ENCODE results near the gene NRBF2.

The NRBF2 gene

DNA sequence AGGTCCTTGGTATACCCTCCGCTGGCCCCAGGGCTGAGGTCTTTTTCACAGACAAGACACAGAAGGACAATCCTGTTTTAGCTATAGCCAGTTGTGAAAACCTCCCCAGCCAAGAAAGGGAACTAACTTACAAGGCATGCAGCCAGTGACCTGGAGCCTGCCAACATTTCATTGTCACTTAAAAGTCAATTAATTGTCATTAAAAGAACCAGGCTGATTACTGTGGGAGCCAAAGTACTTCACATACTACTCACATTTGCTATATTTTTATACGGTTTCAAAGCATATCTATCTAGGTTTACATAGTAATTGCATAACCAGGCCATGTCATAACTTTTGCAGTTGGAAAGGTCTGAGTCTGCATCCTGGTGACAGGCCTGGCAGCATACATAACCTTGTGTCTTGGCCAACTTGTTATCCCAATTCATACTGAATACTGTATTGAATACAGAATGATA lies 31.1 kb downstream of the NRBF2 start:
- DNase-seq (ENCODE audit: low spot score): no peak

DNA sequence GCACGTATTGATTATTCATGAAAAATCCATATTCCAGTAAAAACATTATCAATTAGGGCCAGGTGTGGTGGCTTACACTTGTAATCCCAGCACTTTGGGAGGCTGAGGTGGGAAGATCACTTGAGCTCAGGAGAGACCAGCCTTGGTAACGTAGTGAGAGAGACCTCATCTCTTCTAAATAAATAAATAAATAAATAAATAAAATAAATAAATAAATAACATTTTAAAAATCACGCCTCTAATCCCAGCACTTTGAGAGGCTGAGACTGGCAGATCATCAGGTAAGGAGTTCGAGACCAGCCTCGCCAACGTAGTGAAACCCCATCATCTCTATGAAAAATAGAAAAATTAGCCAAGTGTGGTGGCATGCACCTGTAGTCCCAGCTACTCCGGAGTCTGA lies 32.1 kb downstream of the NRBF2 start:
- no peak for DNase-seq (ENCODE audit: low spot score)

DNA sequence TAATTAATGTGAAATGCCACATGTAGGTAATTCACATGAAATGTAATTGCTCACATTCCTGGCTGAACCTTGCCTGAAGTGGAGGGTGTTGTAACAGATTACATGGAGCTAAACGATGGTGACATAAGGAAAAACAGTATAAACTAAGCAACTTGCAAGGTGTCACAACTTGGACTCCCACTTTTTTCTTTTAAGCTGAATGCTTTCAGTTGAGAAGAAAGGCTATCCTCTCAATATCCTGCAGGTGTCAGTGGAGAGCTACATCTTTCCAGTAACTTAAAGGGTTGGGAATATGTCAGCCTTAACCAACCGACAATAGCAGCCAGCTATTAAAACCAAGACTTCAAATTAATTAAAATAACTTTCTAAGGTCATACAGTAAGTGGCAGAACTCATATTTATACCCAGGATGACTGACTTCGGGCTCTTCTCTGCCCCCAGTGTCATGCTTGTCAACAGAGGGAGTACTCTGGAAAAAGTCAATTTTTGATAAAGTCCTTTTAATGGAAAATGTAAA lies 33.7 kb downstream of the NRBF2 start:
- peak; percentile 93 for DNase-seq (ENCODE audit: low spot score)

DNA sequence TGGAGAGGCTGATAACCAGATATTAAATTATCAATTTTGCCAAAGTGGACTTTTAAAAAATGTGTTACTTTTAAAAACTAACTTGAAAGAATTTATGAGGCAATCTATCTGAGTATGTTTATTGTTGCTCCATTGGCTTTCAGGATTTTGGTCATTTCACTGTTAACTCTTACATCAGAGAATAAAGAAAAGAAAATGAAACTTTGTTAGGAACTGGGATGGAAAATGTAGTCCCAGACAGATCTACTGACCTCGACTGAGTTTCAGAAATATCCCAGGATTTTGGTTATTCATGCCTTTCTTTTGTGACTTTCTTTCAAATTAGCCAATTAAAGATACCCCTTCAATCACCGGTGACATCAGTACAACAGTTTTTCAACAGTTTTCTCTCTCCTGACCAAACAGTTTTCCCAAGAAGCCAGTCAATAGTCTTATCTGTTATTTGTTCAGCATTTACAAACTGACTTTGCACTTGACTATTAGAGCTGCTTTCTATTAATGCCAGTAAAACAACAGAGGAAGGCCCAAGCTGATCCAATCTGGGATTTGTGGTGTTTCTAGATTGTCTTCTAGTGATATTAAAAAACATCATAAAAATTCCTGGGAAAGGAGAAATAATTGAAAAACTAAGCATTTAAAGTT lies 35.8 kb downstream of the NRBF2 start:
- no peak for DNase-seq (ENCODE audit: low spot score)

DNA sequence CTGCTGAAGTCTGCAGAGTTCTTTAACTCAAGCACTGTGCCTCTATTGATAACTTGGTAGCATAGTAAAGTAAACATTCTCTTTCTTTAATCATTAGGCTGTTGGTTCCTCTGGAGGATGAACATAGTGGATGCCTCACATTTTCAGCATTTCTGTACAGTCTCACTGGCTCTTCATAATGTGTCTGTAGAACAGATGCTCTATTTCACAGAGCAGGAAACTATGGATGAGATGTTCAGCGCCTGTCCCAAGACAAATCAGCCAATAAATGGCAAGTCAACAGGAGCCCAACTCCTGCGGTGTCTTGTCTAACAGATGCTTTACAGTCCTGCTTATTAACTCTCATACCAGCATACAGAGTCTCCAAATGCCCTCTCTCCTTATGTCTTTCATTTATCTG lies 36.5 kb downstream of the NRBF2 start:
- no peak for DNase-seq (ENCODE audit: low spot score)

DNA sequence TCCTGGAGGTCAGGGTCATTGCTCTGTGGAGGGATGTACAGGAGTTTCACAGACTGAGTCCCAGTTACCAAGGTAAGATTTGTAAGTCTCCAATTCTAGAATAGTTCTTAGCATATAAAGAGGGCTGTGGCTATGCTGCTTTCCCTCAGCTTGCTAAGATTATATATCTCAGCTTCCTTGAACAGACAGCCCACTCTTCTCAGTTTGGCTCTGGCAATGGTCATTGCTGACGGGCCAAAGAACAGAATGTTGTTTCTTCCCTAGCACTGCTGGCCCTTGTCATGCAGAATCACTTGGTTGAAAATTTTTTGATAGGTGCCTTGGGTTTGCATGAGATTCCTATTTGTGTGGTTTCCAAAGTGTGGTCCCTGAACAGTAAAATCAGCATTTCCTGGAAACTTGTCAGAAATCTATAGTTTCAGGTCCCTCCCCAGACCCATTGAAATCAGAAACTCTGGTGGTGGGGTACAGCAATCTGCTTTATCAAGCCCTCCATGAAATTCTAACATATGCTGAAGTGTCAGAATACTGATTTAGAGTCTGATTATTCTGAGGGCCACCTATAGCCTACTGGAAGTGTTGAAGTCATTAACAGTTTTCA lies 38.2 kb downstream of the NRBF2 start:
- DNase-seq (ENCODE audit: low spot score): no peak

DNA sequence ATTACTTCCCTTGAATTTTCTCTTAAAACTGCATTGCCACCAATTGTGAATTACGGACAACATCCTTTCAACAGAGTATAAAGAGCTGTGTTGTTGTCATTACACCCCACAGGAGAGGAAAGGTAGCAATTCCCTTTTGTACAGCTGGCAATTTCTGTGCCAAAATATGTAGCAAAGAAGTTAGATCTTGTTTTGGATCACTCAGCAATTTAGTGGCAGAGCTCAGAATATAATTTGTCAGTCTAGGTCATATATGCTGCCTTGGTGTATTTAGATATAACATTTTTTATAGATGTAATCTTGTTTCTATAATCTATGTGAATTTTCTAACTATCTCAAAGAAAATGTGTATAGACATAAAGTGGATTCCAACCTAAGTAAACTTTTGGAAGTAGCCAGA lies 38.8 kb downstream of the NRBF2 start:
- no peak for DNase-seq (ENCODE audit: low spot score)

DNA sequence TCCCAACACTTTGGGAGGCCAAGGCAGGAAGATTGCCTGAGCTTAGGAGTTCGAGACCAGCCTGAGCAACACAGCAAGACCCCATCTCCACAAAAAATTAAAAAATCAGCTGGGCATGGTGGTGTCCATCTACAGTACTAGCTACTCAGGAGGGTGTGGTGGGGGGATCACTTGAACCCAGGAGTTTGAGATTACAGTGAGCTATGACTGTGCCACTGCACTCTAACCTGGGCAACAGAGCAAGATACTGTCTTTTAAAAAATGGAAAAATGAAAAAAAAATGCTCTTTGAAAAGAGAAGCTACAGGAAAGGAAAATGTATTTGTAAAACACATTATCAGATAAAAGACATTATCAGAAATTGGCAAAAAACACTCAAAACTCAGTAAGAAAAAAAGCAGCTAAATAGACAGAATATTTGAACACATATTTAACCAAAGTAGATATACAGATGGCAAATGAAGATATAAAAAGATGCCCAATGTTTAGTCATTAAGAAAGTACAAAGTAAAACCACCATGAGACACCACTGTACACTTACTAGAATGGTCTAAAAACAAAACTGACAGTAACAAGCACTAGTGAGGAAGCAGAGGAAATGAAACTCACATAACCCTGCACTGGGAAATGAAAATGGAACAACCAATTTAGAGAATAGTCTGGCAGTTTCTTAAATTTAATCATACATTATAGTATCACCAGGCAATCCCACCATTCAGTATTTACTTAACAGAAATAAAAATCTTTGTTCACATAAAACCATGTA lies 40.5 kb downstream of the NRBF2 start:
- peak; percentile 68 for DNase-seq (ENCODE audit: low spot score)

DNA sequence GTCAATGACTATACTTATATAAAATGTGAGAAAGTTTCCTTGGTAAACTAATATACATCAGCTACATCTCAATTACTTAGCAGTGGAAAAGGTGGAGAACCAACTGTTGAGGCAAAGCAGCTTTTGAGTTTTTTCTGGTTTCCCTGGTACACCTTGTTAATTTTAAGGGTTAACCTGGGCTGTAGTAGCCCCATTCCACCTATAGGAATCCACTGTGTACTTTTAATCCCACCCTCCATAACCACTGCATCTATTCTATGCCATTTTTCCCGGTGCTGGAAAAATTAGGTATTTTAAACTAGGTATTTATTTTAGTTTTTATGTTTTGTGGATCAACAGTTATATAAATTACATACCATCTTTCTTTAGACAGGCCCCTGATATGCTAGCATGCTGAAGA lies 42.4 kb downstream of the NRBF2 start:
- DNase-seq (ENCODE audit: low spot score): no peak

DNA sequence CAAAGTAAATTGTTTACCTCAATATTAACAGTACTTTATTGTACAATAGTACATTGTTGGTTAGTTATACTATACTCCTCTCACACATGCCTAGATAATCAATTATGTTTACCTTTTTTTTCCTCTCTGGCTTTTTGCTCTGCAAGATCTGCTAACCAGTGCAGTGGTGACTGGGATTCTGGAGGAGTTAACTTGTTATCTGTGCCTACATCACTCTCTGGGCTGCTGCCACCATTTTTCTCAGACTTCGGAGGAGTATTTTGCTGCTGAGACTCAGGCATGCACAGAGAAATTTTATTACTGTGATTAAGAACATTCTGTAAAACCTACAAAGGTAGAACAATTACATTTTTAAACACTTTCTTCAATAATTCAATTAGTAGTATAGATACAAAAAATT lies 59.7 kb downstream of the NRBF2 start:
- DNase-seq (ENCODE audit: low spot score): no peak

DNA sequence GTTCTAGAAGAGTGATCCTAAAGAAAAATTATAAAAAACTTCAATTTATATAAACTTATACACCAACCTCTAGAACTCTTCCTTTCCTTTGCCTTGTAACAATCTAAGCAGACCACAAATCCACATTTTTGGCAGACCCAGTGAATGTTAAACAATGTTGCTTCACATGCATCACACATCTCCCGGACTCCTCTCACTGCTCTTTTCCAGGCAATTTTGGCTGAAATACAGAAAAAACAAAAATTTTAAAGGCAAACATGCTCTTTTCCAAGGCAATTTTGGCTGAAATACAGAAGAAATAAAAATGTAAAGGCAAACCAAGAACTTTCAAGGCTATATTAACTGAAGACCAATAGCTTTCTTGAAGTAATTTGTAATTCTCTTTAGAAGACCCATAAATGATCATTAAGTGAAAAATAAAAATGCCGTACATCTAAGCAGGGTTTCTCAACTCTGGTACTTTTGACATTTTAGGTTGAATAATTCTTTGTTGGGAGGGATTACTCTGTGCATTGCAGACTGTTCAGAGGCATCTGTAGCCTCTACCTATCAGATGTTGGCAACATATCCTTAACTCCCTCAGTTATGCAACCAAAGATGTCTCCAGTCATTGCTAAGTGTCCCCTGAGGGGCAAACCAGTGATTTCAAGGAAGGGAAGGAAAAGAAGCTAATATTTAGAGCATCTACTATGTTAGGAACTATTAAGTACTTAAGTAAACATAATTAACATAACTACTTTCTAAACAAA lies 64.4 kb downstream of the NRBF2 start:
- DNase-seq (ENCODE audit: low spot score): no peak

DNA sequence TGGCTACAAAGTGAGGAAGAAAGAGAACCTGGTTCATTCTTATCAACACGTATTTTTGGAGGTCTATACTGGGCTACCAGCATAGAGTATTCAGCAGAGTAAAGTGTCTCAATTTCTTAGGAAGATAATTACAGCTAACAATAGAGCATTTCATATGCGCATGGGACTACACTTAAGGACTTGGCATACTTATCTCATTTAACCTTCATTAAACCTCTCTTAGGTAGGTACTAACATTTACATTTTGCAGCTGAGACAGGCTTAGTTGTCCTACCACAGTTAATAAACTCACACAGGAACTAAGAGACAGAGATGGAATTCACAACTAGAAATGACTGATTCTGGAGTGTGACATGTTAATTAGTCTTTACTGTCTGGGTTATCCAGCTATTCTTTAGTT lies 66.6 kb downstream of the NRBF2 start:
- DNase-seq (ENCODE audit: low spot score): no peak

DNA sequence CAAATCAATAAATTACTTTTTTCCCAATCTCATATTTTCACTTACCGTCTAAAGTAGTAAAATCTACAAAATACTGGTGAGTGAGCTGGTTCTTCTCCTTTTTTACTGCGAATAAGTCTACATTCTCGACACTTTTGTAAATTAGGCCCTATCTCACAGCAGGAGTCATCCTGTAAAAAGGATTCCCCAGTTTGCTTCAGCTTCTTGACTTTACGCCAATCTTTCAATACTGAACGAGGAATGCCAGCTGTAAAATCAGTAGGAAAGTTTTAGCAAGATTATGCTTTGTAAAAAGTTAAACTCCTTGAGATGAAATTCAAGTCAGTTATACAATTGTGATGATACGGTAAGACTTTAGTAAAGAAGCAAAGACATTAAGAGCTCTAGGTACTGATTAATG lies 67.3 kb downstream of the NRBF2 start:
- no peak for DNase-seq (ENCODE audit: low spot score)

DNA sequence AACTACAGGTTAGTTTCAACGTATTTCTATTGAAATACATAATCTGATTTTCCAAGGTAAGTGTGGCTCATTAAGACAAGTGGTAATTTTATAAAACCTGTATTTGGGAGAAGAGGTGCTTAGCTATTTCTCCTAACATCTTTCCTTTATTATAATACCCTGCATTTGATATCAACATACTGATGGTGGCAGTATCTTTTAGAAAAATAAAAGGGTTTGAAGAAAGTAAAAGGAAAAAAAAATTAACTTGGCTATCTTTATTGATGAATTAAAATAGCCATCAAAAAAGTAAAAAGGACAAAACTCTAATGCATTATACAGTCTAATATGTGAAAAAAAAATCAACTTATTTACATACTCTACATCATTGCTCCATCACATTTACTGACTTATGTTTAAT lies 68.0 kb downstream of the NRBF2 start:
- DNase-seq (ENCODE audit: low spot score): no peak
